Stromal cell of bone marrow (primary cell): ENCODE measurements around the gene HYI.
A peak's percentile ranks its signal among the peaks of the same experiment; 100 is the strongest.

Experiments
- DNase-seq: peaks from one replicate; pipeline ENCODE4 v3.0.0-alpha.2; 2012; ENCODE audit warnings: low read depth

HYI gene

DNA sequence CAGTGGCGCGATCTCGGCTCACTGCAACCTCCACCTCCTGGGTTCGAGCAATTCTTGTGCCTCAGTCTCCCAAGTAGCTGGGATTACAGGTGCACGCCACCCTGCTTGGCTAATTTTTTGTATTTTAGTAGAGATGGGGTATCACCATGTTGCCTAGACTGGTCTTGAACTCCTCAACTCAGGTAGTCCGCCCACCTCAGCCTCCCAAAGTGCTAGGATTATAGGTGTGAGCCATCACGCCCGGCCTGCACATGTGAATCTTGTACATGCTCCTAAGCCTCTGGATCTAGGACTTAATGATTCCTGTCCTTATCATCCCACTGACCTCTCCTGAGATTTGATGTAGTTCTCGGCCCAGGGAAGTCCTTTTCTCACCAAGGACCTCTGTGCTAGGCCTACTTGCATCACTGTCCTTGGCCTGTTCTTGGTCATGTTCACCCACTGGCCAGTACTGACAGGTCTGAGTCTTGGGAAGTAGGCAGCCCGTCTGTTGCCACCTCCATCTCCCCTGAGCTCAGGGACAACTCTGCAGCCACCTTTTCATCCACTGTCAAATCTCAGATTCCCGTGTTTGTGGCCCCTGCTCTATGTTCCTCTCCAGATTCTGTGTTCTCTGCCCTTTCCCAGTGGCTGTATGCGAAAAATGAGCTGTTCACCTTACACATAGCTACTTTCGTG is 9.4 kb downstream of the HYI start:
- no peak for DNase-seq

DNA sequence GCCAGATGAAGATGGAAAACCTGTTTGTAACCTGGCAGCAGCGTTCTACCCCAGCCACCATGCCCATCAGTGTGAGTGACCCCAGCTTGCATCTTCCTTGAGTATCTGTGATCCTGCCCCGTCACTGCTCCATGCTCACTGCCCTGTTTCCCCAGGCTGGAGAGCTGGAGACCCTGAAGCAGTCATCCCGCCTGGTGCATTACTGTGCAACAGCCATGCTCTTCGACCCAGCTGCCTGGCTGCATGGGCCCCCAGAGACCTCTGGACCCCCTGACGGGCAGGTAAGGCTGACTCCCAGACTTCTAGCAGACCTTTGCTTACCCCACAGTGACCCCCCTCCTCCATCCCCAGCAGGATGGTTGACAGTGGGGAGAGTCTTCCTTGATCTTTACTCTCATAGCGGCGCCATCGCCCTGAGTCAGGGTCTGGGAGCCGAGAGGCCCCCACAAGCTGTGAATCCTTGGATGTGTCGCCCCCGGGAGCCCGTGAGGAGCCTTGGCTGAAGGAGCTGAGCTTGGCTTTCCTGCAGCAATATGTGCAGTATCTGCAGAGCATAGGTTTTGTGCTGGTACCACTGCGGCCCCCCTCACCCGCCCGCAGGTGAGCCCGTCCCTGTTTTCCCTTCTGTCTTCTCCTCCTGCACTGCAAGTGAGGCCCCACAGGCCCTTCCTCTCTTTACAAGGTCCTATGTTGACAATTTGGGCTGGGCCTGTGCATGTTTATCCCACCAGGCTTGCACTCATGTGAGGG is 10.4 kb downstream of the HYI start:
- DNase-seq: no peak

DNA sequence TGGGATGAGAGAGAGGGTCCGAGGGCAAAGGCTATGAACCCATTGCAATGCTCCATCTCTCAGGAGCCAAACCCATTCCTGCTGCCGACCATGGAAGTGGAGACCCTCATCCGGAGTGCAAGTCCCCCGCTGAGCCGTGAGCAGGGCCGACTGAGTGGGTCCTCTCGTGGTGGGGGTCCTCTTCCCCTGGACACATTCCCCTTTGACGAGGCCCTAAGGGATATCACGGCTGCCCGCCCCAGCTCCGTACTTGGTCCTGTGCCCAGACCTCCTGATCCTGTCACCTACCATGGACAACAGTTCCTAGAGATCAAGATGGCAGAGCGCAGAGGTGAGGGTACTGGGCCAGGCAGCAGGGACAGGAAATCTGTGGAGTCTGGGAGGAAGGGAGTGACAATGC is 11.0 kb downstream of the HYI start:
- DNase-seq: no peak

DNA sequence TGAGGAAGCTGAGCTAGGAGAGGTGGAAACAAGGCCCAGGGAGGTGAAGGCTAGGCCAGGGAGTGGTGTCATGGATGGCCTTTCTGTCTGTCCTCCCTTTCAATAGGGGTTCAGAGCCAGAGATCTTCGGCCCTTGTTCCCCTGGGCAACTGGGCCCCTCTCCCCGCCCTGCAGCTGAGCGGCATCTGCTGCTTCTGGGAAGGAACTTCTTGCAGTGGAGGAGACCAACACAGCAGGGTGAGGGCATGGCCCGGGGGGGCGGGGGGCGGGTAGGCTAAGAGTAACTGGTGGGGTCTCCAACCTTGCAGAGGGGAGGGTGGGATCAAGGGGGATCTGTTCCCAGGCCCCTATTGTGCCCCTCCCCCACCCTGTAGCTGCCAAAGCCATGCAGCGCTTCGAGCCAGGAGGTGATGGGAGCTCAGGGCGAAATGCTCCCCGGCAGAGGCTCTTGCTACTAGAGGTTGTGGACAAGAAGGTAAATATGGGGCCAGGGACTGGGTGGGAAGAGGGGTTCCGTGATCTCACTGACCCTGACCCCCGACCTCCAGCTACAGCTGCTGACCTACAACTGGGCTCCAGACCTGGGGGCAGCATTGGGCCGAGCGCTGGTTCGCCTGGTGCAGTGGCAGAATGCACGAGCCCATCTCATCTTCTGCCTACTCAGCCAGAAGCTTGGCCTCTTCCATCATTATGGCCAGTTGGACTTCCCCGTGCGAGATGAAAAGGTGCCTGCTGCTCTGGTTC is 11.7 kb downstream of the HYI start:
- no peak for DNase-seq

DNA sequence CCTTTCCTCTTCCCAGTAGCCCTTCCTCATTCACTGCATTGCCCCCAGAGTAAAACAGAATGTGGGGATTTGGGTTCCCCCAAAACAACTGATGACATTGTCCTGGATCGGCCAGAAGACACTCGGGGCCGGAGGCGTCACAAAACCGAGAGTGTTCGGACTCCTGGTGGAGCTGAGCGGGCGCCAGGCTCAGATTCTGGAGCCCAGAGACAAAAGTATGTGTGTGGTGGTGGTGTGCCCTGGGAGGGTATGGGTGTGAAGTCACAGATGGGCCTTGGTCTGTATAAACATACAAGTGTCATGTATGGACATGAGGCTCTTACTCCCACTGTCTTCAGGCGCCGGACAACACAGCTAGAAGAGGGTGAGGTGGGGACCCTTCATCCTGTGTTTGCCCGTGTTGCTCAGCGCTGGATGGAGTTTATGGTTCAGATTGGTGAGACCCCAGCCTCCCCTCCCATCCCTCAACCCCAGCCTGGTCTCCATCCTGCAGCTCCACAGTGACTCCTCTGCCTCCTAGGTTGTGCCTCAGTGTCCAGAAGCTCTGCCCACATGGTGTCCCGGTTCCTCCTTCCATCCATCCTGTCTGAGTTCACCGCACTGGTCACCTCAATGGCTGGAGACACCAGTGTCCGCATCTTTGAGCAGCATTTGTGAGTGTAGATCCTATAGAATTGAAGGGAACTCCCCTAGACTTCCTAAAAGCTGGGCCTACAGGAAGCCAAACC is 12.4 kb downstream of the HYI start:
- DNase-seq: no peak

DNA sequence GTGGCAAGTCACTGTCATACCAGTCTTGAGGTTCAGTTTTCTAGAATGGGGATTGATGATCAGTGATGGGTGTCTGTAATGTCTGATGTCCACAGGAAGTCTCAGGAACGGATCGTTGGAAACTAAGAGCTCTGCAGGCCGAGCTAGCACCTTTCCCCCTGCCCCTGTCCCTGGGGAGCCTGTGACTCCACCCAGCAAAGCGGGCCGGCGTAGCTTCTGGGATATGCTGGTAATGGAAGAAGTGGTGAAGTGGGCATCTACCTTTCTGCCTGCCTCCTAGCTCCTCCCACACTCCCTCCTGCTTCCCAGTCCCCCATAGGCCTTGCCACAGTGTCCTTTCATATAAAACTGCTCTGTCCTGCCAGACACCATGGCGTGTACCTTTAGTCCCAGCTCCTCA is 13.4 kb downstream of the HYI start:
- DNase-seq: no peak

DNA sequence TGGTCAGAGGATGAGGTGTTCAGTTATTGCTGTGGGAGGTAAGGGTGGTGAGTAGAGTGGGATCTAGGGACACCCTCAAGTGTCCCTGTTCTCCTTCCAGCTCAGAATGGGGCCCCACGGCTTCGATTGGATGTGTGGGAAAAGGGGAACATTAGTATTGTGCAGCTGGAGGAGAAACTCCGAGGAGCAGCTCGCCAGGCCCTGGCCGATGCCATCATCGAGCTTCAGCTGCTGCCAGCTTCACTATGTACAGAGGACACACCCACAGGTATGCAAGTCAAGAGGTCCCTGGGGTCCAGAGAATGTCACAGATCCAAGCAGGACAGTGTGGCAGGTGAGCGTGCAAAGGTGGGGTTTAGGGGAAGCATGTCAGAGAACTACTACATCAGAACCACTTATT is 13.9 kb downstream of the HYI start:
- no peak for DNase-seq

DNA sequence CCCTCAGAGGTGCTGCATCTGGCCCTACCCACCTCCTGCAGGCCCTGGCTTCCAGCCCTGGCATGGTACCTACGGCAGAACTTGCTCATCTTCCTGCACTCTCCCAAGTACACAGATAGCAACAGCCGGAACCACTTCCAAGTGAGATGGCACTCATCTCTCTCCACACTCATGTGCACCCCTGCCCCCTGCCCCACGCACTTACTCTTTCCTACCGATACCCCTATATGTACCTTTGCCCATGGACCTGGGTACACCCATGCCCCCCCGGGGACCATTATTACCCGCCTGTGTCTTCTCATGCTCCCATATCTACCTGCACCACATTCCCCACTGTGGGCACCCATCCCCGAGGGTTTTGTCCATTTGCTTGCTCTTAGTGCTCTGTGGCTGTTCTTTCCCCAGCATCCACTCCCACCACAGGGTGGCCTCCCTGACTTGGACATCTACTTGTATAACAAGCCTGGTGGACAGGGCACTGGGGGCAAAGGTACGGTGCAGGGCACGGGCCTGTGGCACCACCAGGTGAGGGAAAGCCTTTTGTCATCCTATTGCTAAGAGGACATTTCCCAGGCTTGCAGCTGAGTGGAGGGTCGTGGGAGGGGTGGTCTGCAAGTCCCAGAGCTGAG is 14.7 kb downstream of the HYI start:
- no peak for DNase-seq

DNA sequence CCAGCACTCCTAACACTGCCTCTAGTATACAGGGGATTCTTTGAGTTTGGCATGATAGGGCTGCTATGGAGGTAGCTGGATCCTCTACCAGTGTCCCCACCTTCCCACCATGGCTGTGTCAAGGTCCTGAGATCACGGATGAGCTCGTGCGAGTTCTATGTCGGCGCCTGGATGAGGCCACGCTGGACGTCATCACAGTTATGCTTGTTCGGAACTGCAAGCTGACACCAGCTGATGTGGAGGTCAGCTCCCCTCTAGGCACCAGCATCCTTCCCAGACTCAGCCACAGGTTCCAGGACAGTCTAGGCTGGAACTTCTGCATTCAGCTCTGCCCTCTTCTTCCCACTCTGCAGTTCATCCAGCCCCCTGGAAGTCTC is 15.2 kb downstream of the HYI start:
- no peak for DNase-seq

DNA sequence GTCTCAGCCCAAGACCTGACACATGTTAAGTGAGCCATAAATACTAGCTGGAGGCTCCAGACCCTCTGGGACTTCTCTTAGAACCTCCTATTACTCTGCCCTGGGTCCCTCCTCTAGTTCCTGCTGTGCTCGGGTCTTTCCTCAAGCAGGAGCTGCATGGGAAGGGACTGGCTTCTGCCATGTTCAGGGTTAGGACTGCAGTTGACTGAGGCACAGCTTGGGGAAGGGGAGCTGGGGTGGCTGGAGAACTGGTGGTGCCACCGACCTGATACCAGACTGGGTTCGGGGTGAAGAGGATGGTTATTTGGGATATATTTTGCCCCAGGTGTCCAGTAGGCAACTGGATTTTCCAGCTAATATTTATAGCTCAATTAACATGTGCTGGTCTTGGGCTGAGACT is 15.7 kb downstream of the HYI start:
- no peak for DNase-seq

DNA sequence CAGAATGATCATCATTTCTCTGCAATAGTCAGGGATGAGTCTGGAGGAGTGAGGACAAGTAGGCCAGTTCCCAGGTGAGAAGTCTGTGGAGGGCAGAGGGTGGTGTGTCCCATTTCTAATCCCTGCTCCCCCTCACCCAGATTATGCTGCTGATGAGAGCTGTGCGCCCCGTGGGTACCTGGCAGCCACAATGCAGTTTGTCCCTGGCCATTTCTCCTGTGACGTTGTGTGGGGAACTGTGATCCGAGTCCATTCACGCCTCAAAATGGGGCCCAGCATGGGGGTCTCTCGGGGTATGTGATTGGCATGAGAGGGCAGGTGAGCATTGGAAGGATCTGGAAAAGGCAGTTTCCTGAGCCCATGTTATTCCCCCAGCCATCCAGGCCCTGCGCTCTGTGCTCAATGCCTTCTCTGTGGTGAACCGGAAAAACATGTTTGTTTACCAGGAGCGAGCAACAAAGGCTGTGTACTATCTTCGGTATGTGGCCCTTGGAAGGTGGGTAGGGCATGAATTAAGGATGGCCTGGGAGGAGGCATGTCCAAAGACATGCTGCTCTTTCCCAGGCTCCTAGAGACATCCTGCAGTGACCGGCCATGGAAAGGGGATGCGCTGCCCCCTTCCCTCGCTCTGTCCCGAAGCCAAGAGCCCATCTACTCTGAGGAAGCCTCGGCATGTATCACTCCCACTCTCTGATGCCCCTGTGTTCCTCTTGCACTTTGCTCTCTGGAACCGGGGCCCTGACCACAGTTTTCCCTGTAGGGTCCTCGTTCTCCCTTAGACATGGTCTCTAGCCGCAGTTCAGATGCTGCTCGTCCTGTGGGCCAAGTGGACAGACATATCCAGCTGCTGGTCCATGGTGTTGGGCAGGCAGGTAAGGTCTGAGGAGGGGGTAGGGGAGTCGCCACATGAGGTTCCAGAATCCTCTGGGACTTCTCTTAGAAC is 16.4 kb downstream of the HYI start:
- no peak for DNase-seq

DNA sequence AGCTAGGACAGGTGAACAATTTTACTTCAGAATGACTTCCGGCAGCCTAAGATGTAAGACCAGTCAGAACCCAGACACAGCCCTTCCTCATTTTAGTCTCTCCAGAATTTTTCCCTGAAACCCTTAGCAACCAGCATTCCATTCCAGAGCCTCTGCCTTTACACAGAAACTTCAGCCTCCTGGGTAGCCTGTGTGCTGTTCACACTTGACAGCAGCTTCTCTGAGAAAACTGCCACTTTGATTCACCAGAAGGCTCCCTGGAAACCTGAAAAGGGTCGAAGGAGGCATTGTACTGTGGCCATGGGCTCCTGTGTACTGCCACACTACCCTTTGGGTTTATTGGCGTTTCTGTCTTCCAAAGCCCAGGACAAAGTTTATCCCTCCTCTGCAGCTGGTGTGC is 17.4 kb downstream of the HYI start:
- no peak for DNase-seq

DNA sequence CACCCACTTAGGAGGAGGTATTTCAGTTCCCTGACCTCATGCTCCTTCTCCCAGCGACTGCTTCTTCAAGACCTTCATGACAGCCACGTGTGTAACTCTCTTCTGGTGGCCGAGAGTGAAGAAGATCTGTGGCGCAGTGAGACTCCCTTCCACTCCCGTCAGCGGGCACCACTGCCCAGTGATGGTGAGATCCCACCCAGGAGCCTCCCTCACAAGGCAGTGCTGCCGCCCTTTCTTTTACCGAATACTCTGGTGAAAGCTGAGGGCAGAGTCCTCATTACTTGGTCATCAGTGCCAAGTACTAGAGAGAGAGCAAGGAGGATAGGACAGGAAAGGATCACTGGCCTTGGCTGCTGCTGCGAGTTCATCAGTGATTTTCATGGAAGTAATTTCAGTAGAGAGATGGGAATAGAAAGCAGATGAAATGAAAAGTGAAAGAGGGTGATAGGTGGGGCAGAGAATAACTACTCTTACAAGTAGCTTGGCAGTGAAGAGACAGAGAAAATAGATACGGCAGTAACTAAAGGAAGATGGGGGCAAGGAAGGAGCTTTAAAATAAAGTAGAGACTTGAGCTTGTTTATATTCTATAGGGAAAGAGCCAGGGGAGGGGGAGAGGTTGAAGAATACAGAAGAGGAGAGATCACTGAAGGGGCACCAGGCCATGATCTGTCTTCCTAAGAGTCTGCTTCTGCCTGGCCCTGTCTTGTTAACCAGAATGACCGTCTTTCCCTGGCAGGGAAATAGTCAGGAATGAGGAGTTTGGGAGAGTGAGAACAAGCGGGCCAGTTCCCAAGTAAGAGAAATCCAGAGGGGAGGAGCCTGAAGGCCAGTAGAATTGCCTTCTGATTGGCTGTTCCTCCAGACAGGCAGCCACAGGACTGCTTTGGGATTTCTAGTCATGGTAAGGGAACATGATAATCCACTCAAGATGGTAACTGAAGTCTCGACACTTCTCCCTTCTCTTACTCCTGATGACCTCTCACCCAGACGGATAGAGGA is 18.3 kb downstream of the HYI start:
- peak; percentile 81 for DNase-seq

DNA sequence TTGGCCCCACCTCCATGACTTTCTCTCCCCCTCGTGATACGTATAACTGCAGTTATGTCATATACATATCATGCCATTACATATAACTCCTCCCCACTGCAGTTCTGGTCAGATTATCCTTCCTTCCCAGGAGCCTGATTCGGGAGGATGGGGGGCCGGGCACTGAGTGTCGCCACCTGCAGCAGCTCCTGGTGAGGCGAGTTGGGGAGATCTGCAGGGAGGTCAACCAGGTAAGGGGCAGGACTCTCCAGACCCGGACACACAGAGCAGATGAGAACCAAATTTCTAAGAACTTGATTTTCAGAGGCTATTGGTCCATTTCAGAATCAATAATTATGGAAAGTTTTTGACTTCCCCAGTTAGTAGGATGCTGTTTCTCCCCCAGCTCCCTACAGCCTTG is 19.5 kb downstream of the HYI start:
- no peak for DNase-seq

DNA sequence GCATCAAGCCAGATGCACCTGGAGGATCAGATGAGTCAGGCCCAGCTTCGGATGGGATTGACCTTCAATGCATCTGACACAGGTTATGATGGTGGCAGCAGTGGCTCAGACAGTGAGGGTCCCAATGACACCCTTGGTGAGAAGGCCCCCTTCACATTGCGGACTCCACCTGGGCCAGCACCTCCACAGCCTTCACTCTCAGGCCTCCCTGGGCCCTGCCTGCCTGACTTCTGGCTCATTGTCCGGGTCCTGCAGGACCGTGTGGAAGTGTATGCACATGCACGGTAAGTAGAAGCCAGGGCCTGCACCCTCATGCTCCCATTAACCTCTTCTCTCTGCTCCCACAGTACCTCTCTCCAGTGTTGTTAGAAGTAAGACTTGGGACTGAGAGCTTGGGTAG is 20.8 kb downstream of the HYI start:
- no peak for DNase-seq

DNA sequence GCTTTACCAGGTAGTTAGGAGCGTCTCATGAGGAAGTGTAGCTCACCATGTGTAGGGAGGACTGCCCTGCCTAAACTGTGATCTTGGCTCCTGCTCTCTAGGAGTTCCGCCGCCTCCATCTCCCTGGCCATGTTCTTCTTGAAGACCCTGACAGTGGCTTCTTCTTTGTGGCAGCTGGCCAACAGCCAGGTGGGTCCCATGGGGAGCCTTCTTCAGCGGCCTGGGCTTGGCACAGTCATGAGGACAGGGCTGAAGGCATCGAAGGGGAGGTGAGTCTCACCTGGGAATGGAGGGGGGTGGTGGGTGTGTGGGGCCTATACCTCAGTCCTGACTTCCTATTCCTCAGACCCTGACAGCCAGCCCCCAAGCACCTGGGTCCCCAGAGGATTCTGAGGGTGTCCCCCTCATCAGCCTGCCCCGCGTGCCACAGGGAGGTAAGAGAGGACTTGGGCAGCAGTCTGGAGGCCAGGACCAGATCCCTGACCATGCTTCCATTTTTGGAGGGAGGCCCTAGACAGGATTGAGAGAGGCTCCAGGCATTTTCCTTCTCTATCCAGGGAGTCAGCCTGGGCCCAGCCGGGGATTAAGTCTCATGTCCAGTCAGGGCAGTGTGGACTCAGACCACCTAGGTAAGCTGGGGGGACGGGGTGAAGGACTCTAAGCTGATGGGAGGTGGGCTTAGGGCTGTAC is 21.4 kb downstream of the HYI start:
- no peak for DNase-seq

DNA sequence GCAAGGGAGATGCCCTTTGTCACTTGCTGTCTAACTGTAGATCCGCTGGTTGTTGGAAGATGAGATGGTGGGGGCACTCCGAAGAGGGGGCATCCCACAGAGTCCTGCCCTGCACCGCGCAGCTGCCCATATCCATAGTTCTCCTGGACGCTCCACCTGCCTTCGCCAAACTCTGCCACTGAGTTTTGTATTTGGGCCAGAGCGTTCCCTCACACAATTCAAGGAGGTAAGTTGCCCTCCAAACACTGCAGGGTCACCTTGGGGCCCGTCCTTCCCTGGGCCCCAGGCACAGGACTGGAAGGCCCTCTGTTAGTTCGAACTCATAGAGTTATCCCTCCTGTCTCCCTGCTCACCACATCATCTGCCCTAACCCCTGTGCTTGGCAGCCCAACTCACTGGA is 22.1 kb downstream of the HYI start:
- no peak for DNase-seq

DNA sequence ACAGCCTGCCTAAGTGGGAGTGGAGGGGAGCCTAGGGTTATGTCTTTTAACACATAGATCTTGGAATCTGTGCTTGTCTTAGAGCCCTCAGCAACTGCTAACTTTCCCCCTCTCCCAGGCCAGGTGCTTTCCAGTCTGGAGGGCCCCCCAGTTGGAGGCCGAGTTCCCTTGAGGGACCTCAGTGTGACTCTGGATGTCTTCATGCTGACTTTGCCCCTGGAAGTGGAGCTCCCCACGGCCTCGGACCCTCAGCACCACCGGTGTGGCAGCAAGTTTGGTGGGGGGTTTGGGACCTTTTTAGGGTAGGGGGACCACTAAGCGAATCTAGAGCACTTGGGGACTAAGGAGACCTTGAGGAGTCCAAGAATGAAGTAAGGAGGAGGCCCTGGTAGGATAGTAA is 22.9 kb downstream of the HYI start:
- DNase-seq: no peak

DNA sequence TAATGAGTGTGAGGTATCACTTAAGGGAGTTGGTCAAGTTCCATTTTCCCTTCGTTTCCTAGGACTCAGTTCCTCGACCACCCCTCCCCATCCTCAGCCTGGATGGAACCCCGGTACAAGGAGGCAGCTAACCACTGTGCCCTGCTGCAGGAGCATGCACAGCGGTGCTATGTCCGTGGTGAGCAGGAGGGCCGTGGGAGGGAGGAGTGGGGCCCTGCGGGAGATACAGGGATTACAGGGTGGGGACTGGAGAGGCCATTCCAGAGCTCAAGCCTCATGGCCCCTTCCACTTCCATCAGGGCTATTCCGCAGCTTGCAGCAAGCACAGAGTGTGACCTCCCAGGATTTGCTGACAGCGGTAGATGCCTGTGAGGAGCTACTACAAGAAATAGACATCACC is 25.8 kb downstream of the HYI start:
- no peak for DNase-seq
